K562 (cell line): ENCODE results near the gene ARMC8. TPM values are rescaled to one million over a fixed set of nuclear protein-coding genes. Genes with fewer than 3 reads are reported as not detected.

Source experiments
- BRCA1 ChIP-seq, 2 experiments: fragments of 450-650 bp in 1 of 2; sonication (generic) in 1 of 2; formaldehyde crosslinking in 1 of 2; IDR thresholded peaks; 2 replicates each; pipeline versions ENCODE4 v1.5.0 to v1.6.1; 2017 to 2020; ENCODE audit warnings: mild to moderate bottlenecking in 1 of 2, missing genetic modification reagents in 1 of 2
- BRD9 ChIP-seq: fragments of 450-650 bp; IDR thresholded peaks from 2 replicates; pipeline ENCODE4 v1.6.1; 2018; ENCODE audit warnings: low read depth; ENCODE audit not compliant: partially characterized antibody
- CBX8 ChIP-seq: fragments of 200-600 bp; sonication (generic); IDR thresholded peaks from 2 replicates; pipeline ENCODE4 v1.6.1; 2012; ENCODE audit warnings: borderline replicate concordance, mixed run types, low read depth, mild to moderate bottlenecking, moderate library complexity, mixed read lengths, low read length, control low read depth, inconsistent platforms; ENCODE audit not compliant: poor library complexity, severe bottlenecking; ENCODE audit errors: extremely low read depth
- CEBPG ChIP-seq, 3 experiments: fragments of 200-800 bp in 1 of 3; sonication (Bioruptor generic) in 1 of 3; sonication (generic) in 1 of 3; formaldehyde crosslinking in 1 of 3; IDR thresholded peaks in 2 of 3; conservative IDR thresholded peaks in 1 of 3; 2 replicates each; pipeline versions ENCODE4 v1.6.1 to v1.8.0; 2016 to 2022; ENCODE audit warnings: missing compliant biosample characterization in 2 of 3, missing genetic modification characterization in 2 of 3, mild to moderate bottlenecking in 1 of 3, missing genetic modification reagents in 1 of 3
- FIP1L1 ChIP-seq: fragments of 200-400 bp; formaldehyde crosslinking; IDR thresholded peaks from 2 replicates; pipeline ENCODE4 v1.6.1; 2018; ENCODE audit warnings: mild to moderate bottlenecking, low read depth, low read length; ENCODE audit not compliant: poor library complexity, severe bottlenecking
- HMG20A ChIP-seq: fragments of 450-650 bp; formaldehyde crosslinking; conservative IDR thresholded peaks from 2 replicates; pipeline ENCODE4 v1.4.0; 2020; ENCODE audit warnings: mild to moderate bottlenecking, mixed read lengths
- KDM1A ChIP-seq, 2 experiments: fragments of 450-650 bp; IDR thresholded peaks; 2 replicates each; pipeline ENCODE4 v1.6.1; 2016; ENCODE audit warnings: mild to moderate bottlenecking in 2 of 2
- KDM4B ChIP-seq, 2 experiments: fragments of 450-650 bp in 1 of 2; sonication (generic) in 1 of 2; IDR thresholded peaks; 2 replicates each; pipeline ENCODE4 v1.6.1; 2016 to 2017; ENCODE audit warnings: borderline replicate concordance in 2 of 2, antibody characterized with exemption in 1 of 2, low read depth in 1 of 2, mild to moderate bottlenecking in 1 of 2
- NCOA6 ChIP-seq: fragments of 450-650 bp; IDR thresholded peaks from 2 replicates; pipeline ENCODE4 v1.6.1; 2017; ENCODE audit warnings: mild to moderate bottlenecking
- NFYB ChIP-seq: IDR thresholded peaks from 2 replicates; pipeline ENCODE4 v1.6.1; 2011; ENCODE audit warnings: mild to moderate bottlenecking, moderate library complexity; ENCODE audit not compliant: insufficient read length; ENCODE audit errors: extremely low read depth
- RNF2 ChIP-seq: sonication (generic); IDR thresholded peaks from 2 replicates; pipeline ENCODE4 v1.6.1; 2016
- RNF219 ChIP-seq: fragments of 250-450 bp; sonication (Bioruptor Pico); IDR thresholded peaks from 2 replicates; pipeline ENCODE4 v1.5.0; 2022; ENCODE audit warnings: mild to moderate bottlenecking
- STAT5B ChIP-seq: fragments of 250-450 bp; sonication (Bioruptor Pico); IDR thresholded peaks from 2 replicates; pipeline ENCODE4 v1.8.0; 2021; ENCODE audit warnings: mild to moderate bottlenecking, inconsistent platforms
- ZBTB11 ChIP-seq, 3 experiments: fragments of 200-800 bp in 1 of 3; fragments of 250-450 bp in 1 of 3; fragments of 450-650 bp in 1 of 3; sonication (Bioruptor Pico) in 1 of 3; sonication (Bioruptor generic) in 1 of 3; formaldehyde crosslinking in 1 of 3; IDR thresholded peaks; 2 replicates each; pipeline versions ENCODE4 v1.6.1 to v1.8.0; 2016 to 2022; ENCODE audit warnings: mild to moderate bottlenecking in 2 of 3, missing genetic modification characterization in 2 of 3, missing compliant biosample characterization in 1 of 3, moderate library complexity in 1 of 3
- ZKSCAN3 ChIP-seq: fragments of 250-450 bp; sonication (Bioruptor Pico); IDR thresholded peaks from 2 replicates; pipeline ENCODE4 v1.4.0; 2020
- ZNF197 ChIP-seq: fragments of 200-800 bp; sonication (Bioruptor generic); IDR thresholded peaks from 2 replicates; pipeline ENCODE4 v1.6.1; 2016; ENCODE audit warnings: low read depth, missing genetic modification characterization, missing compliant biosample characterization
- ZNF263 ChIP-seq: sonication (generic); formaldehyde crosslinking; IDR thresholded peaks from 2 replicates; pipeline ENCODE4 v1.8.0; 2022; ENCODE audit warnings: mild to moderate bottlenecking, missing genetic modification reagents, borderline replicate concordance
- polyA plus RNA-seq, 8 experiments: library from polyadenylated mRNA; depleted of rRNA in 4 of 8; stranded (reverse) in 5 of 8; unstranded in 3 of 8; fragments of >200 nt; fragmentation: Nextera tagmentation in 2 of 8; fragmentation: Illumina TruSeq in 1 of 8; extraction: Ambion mirVana in 2 of 8; extraction: Trizol in 1 of 8; gene quantifications; 2 replicates each; pipeline versions ENCODE4 v1.2.1 to v1.2.3, GENCODE V29; 2011 to 2014; ENCODE audit warnings: inconsistent platforms in 1 of 8, missing spikeins in 1 of 8
- total RNA-seq, 7 experiments: library from RNA; depleted of rRNA in 6 of 7; stranded (reverse); fragments of >200 nt in 6 of 7; fragmentation: Illumina TruSeq in 2 of 7; extraction: Trizol in 2 of 7; gene quantifications; 2 replicates each; pipeline versions ENCODE4 v1.2.1 to v1.2.3, GENCODE V29; 2011 to 2021; ENCODE audit warnings: low replicate concordance in 1 of 7
- TF ChIP-seq, protein P1 (sequence below): fragments of 200-800 bp; sonication (Bioruptor generic); IDR thresholded peaks from 2 replicates; pipeline ENCODE4 v1.6.1; 2017; ENCODE audit warnings: missing genetic modification characterization, missing compliant biosample characterization
- TF ChIP-seq, protein P2 (sequence below): sonication (generic); formaldehyde crosslinking; IDR thresholded peaks from 2 replicates; pipeline ENCODE4 v1.8.1; 2022; ENCODE audit warnings: missing genetic modification reagents

The ARMC8 gene
- total and polyA plus RNA-seq, 9 of the 15 experiments (the other 6 are each of a cell fraction or from before 2014, with no cell fraction given), result 22.4 to 76.1 (median 37.3) TPM

DNA sequence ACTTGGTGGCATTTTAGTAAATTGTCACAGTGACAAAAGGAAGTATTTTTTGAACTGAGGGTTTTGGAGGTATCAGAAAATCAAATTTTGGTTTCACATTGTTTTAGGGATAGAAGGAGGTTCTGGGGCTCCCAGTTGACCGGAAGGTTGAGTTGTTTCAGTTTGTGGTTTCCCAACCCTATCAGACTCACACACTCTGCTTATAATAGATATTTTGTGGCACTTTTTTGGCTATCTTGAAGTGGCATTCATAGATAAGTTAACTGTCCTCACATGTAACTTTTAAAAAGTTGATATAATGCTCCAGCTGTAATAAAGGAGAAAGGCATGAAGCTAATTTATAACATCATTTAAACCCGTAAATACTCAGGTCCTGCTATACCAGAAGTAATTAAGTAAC lies 12.8 kb downstream of the ARMC8 start (continued):
- TF ChIP-seq ZKSCAN3 (CRISPR knock-in tag), result no peak
- no peak for TF ChIP-seq FIP1L1
- TF ChIP-seq ZNF263 (CRISPR knock-in tag), result no peak
- peak; percentile 80 to 84 for TF ChIP-seq KDM1A (IDR thresholded peaks at IDR 0.05)
- TF ChIP-seq KDM4B (IDR thresholded peaks at IDR 0.05; ENCODE audit: borderline replicate concordance in 2 of 2, low read depth in 1 of 2), result no peak
- no peak for TF ChIP-seq ZNF197 (CRISPR knock-in tag)
- TF ChIP-seq CEBPG (CRISPR knock-in tag; IDR thresholded peaks at IDR 0.05), result no peak
- no peak for TF ChIP-seq CEBPG (tag; conservative IDR thresholded peaks at IDR 0.05 in 1 of 2, IDR thresholded peaks at IDR 0.05 in 1 of 2)
- no peak for TF ChIP-seq CBX8
- no peak for TF ChIP-seq NCOA6
- TF ChIP-seq, protein P1, sequence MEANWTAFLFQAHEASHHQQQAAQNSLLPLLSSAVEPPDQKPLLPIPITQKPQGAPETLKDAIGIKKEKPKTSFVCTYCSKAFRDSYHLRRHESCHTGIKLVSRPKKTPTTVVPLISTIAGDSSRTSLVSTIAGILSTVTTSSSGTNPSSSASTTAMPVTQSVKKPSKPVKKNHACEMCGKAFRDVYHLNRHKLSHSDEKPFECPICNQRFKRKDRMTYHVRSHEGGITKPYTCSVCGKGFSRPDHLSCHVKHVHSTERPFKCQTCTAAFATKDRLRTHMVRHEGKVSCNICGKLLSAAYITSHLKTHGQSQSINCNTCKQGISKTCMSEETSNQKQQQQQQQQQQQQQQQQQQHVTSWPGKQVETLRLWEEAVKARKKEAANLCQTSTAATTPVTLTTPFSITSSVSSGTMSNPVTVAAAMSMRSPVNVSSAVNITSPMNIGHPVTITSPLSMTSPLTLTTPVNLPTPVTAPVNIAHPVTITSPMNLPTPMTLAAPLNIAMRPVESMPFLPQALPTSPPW, result no peak
- no peak for TF ChIP-seq RNF219 (CRISPR knock-in tag)
- TF ChIP-seq RNF2, result peak; percentile 45; the same call in 1 of the 2 replicates
- no peak for TF ChIP-seq STAT5B (CRISPR knock-in tag)
- TF ChIP-seq BRCA1 (IDR thresholded peaks at IDR 0.05), result no peak
- TF ChIP-seq BRCA1 (CRISPR knock-in tag; IDR thresholded peaks at IDR 0.05), result no peak
- TF ChIP-seq BRD9, result no peak
- TF ChIP-seq NFYB, result no peak
- TF ChIP-seq ZBTB11 (CRISPR knock-in tag; IDR thresholded peaks at IDR 0.05), result peak in 1 of 3 experiments; percentile 50; a peak in 2 of 6 replicates
- TF ChIP-seq, protein P2, sequence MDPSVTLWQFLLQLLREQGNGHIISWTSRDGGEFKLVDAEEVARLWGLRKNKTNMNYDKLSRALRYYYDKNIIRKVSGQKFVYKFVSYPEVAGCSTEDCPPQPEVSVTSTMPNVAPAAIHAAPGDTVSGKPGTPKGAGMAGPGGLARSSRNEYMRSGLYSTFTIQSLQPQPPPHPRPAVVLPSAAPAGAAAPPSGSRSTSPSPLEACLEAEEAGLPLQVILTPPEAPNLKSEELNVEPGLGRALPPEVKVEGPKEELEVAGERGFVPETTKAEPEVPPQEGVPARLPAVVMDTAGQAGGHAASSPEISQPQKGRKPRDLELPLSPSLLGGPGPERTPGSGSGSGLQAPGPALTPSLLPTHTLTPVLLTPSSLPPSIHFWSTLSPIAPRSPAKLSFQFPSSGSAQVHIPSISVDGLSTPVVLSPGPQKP (CRISPR knock-in tag), result no peak
- TF ChIP-seq HMG20A (CRISPR knock-in tag), result no peak
